RWPE2 (cell line): ENCODE measurements around the gene CES2.
"Not testable (repeated sequence)": the region's sequence is repeated elsewhere in the genome, so short reads cannot be mapped to it uniquely, and the experiment has no call there.

Experiments
- ATAC-seq: fragments of 200-7000 bp; cut with Tn5 transposase; 3 replicates; pipeline ENCODE4 v1.9.1; 2021; ENCODE audit warnings: low read depth
- DNase-seq: peaks from one replicate; pipeline ENCODE4 v3.0.0-alpha.2; 2020; ENCODE audit warnings: low spot score
- H3K27ac ChIP-seq: fragments of 450-650 bp; 2 replicates; pipeline ENCODE4 v1.5.1; 2017; ENCODE audit warnings: mild to moderate bottlenecking; ENCODE audit not compliant: poor library complexity, severe bottlenecking
- H3K27me3 ChIP-seq: fragments of 250-450 bp; sonication (Bioruptor Pico); 2 replicates; pipeline ENCODE4 v1.5.1; 2021; ENCODE audit warnings: mild to moderate bottlenecking, moderate library complexity; ENCODE audit not compliant: insufficient read depth, poor library complexity, severe bottlenecking
- H3K36me3 ChIP-seq: fragments of 250-450 bp; sonication (Bioruptor Pico); 2 replicates; pipeline ENCODE4 v1.5.1; 2020; ENCODE audit warnings: low read depth, mild to moderate bottlenecking, moderate library complexity
- H3K4me1 ChIP-seq: fragments of 250-450 bp; sonication (Bioruptor Pico); 2 replicates; pipeline ENCODE4 v1.5.1; 2021; ENCODE audit warnings: mild to moderate bottlenecking, moderate library complexity; ENCODE audit not compliant: insufficient read depth, poor library complexity, severe bottlenecking
- H3K4me3 ChIP-seq: fragments of 250-450 bp; sonication (Bioruptor Pico); 2 replicates; pipeline ENCODE4 v1.5.1; 2021; ENCODE audit warnings: mild to moderate bottlenecking, moderate library complexity; ENCODE audit not compliant: severe bottlenecking
- H3K9me3 ChIP-seq: fragments of 250-450 bp; sonication (Bioruptor Pico); 2 replicates; pipeline ENCODE4 v1.5.1; 2021; ENCODE audit warnings: mild to moderate bottlenecking, moderate library complexity; ENCODE audit not compliant: severe bottlenecking
- CTCF ChIP-seq: fragments of 450-650 bp; IDR thresholded peaks from one replicate; pipeline ENCODE4 v1.5.1; 2017; ENCODE audit warnings: mild to moderate bottlenecking, moderate library complexity; ENCODE audit not compliant: poor library complexity, severe bottlenecking

Gene CES2

DNA sequence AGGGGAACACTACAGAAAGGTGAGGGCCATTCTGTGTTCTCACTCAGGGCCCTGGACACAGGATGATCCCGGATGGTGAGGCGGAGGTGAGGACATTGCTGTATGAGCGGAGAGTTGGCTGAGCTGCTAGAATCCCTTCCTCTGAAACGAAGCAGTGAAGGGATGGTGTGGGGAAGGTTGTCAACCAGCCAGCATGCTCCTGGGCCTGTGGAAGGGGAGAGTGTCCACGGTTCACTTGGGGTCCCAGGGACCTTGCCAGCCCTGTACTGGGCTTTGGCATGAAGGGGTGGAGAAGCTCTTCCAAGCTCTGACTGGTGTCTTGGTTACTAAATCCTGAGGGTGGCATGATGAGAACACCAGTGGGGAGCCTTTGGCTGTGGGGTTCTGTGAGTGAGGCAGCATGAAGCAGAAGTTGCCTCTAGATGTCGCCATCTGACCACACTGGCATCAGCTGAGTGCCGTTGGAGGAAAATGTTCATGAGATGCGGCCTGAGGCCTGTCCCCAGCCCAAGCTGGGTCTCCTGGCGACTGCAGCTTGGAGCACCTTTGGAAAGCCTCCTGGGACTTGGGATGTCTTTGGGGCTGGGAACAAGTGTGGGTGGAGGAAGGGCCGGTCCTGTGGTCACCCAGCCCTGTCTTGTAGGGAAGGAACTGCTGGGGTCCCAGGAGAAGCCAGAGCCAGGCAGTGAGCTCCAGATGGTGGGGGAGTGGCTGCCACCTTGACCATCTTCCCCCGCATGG, 40.2 kb upstream of the CES2 start:
- Histone ChIP-seq H3K27ac (peak overlapping the region; percentile 80), H3K4me3 (no peak overlapping the region), H3K9me3 (no peaks in the 10 kb centered on the region), H3K27me3 (no peaks in the 10 kb centered on the region), H3K4me1 (peaks cover 23% of the 10 kb centered on the region), H3K36me3 (peaks cover 6% of the 10 kb centered on the region; the same call in 1 of the 2 replicates)
- DNase-seq (no peak), ATAC-seq (peak; percentile 84)
- peak; percentile 93 for TF ChIP-seq CTCF

GRCh38 chr16:66895689-66895979, 39.7 kb upstream of the CES2 start:
- 0 out of 2 replicates have a peak, but pooled peaks cover 3% of the 10 kb centered on the region for H3K36me3 ChIP-seq
- peak overlapping the region; percentile 80 for H3K27ac ChIP-seq
- H3K4me3 ChIP-seq, result no peak overlapping the region
- DNase-seq, result no peak
- ATAC-seq, result no peak
- H3K9me3 ChIP-seq, result no peaks in the 10 kb centered on the region
- peaks cover 26% of the 10 kb centered on the region for H3K4me1 ChIP-seq
- no peaks in the 10 kb centered on the region for H3K27me3 ChIP-seq
- TF ChIP-seq CTCF, result no peak

- TF ChIP-seq CTCF, result no peak
- Histone ChIP-seq H3K27me3 (no peaks in the 10 kb centered on the region), H3K4me3 (no peak overlapping the region), H3K4me1 (peaks cover 26% of the 10 kb centered on the region), H3K27ac (peak overlapping the region; percentile 80), H3K36me3 (0 out of 2 replicates have a peak, but pooled peaks cover 3% of the 10 kb centered on the region), H3K9me3 (no peaks in the 10 kb centered on the region)
- DNase-seq (no peak), ATAC-seq (no peak; the same call in 2 of the 3 replicates)
Measured at GRCh38 chr16:66895999-66896398, 39.3 kb upstream of the CES2 start.

- H3K27ac ChIP-seq, result peak overlapping the region; percentile 80
- peaks cover 26% of the 10 kb centered on the region for H3K4me1 ChIP-seq
- DNase-seq, H3K27me3 ChIP-seq, H3K9me3 ChIP-seq, ATAC-seq, H3K36me3 ChIP-seq, H3K4me3 ChIP-seq: not testable (repeated sequence)
Measured at GRCh38 chr16:66896682-66897081, 38.6 kb upstream of the CES2 start.

- no peaks in the 10 kb centered on the region for H3K9me3 ChIP-seq
- peaks cover 26% of the 10 kb centered on the region for H3K4me1 ChIP-seq
- no peaks in the 10 kb centered on the region for H3K27me3 ChIP-seq
- H3K36me3 ChIP-seq, result no peaks in the 10 kb centered on the region
- TF ChIP-seq CTCF, result no peak
- no peak overlapping the region for H3K4me3 ChIP-seq
- DNase-seq (no peak), ATAC-seq (no peak)
- peak overlapping the region; percentile 80 for H3K27ac ChIP-seq
Measured at GRCh38 chr16:66898207-66898606, 37.1 kb upstream of the CES2 start.
